Lung microvascular endothelial cell (primary cell): Measurements from ENCODE around the gene GPN1. TPM values are rescaled to one million over a fixed set of nuclear protein-coding genes. Genes with fewer than 3 reads are reported as not detected.
"Not testable (repeated sequence)": the region's sequence is repeated elsewhere in the genome, so short reads cannot be mapped to it uniquely, and the experiment has no call there.

Source experiments
- DNase-seq, 2 donors: peaks; one replicate each; pipeline versions ENCODE4 v3.0.0 to v3.0.0-alpha.2; 2010; ENCODE audit warnings: low read depth in 2 of 2
- total RNA-seq: library from RNA; depleted of rRNA; stranded (reverse); fragments of >200 nt; gene quantifications from 2 replicates; pipeline ENCODE4 v1.2.1, GENCODE V29; 2014

GPN1 gene
- total RNA-seq = 26.4 and 27.6 TPM in 2 replicates

DNA sequence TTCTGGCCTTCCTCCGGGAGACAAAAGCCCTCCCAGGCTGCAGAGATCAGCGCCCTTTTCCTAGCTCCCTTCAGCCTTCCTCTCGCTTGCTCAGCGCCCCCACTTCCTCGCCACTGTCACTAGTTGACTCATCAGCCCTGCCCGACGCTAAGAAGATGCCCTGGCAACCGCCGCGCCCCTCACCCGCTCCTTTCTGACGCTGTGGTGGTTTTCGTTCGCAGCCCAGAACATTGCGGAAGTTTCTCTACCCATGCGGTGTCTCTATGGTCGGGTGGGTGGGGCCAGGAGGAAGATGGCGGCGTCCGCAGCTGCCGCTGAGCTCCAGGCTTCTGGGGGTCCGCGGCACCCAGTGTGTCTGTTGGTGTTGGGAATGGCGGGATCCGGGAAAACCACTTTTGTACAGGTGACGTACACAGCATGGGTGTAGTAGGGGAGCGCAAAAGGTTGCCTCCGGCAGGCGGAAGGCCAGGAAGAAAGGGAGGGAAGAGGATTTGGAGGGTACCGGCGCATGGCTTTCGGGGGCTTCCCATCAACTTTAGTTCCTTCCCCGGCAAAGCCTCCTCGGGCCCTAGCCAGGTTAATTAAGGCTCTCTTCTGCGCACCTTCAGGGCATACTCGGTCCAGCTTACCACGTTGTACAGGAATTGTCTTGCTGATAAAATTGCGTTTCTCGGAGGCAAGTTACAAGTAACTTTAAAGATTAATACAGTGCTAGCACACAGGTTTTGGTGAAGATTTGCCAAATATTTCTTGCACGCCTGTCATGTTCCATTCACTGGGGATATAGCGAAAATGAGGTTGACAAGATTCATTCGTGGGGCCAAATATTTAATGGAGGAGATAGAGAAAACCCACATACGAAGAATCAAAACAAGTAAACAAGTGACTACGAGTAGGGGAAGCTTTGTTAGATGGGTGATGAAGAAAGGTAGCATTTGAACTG is at the start of gene GPN1, which contains the start of gene CCDC121:
Gene GPN1, plus strand, starts transcription at position 284 of the 943 bp plus-strand sequence. Its CDS starts 9 bp downstream, at position 293.
Gene CCDC121, minus strand, starts transcription at position 246 of the 943 bp plus-strand sequence. CDS start 1,213 bp downstream, outside the sequence.
- peak; percentile 85 to 94 for DNase-seq

- DNase-seq = no peak
Measured at GRCh38 chr2:27581417-27582128, 47.3 kb upstream of the GPN1 start.

DNA sequence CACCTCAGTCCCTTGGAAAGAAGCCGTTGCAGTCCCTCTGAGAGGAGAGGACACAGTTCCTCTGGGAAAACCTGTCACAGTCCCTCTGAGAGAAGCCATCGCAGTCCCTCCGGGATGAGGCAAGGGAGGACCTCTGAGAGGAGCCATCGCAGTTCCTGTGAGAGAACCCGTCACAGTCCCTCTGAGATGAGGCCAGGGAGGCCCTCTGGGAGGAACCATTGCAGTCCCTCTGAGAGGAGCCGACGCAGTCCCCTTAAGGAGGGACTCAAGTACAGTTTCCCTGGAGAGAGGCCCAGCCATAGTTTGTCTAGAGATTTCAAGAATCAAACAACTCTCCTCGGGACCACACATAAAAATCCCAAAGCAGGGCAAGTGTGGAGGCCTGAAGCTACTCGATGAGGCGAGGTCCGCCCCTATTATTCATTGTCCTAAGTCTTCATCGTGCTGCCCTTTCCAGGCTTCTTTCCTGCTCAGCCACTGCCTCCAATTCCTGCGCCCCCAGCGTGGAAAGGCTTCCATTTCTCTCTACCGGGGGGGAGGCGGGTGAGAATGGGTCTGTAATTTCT is 46.6 kb upstream of the GPN1 start:
- peak in 1 of 2 donors; percentile 4 for DNase-seq

GRCh38 chr2:27582695-27583389 is 46.0 kb upstream of the GPN1 start, which contains the start of gene ZNF512:
Gene ZNF512 (plus strand): TSS chr2:27583042. CDS start chr2:27583113, 71 bp downstream.
- peak; percentile 84 to 88 for DNase-seq

- DNase-seq = peak; percentile 34 to 38
Measured at GRCh38 chr2:27583390-27583915, 45.4 kb upstream of the GPN1 start.

GRCh38 chr2:27584597-27584996 is 44.3 kb upstream of the GPN1 start:
- DNase-seq = no peak

DNA sequence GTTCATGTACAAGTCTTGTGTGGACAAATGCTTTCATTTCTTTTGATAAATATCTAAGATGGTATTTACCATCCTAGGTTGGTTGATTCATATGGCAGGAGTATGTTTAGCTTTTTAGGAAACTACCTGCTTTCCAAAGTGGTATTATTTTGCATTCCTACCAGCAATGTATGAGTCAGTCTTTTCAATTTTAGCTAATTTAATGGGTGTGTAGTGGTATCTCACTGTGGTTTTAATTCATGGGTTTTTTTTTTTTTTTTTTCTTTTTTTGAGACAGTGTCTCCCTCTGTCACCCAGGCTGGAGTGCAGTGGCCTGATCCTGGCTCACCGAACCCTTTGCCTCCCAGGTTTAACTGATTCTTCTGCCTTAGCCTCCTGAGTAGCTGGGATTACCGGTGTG is 41.8 kb upstream of the GPN1 start:
- DNase-seq = no peak

GRCh38 chr2:27588308-27588707 is 40.5 kb upstream of the GPN1 start:
- DNase-seq = no peak

GRCh38 chr2:27591745-27592144 is 37.1 kb upstream of the GPN1 start:
- DNase-seq = no peak

- no peak for DNase-seq
Measured at GRCh38 chr2:27593240-27593639, 35.6 kb upstream of the GPN1 start.

GRCh38 chr2:27594020-27594703 is 34.7 kb upstream of the GPN1 start:
- DNase-seq = not testable (repeated sequence)

- not testable (repeated sequence) for DNase-seq
Measured at GRCh38 chr2:27595412-27595811, 33.4 kb upstream of the GPN1 start.

- peak in 1 of 2 donors; percentile 25 for DNase-seq
Measured at GRCh38 chr2:27596627-27597026, 32.2 kb upstream of the GPN1 start.

- no peak for DNase-seq
Measured at GRCh38 chr2:27606611-27607010, 22.2 kb upstream of the GPN1 start.

DNA sequence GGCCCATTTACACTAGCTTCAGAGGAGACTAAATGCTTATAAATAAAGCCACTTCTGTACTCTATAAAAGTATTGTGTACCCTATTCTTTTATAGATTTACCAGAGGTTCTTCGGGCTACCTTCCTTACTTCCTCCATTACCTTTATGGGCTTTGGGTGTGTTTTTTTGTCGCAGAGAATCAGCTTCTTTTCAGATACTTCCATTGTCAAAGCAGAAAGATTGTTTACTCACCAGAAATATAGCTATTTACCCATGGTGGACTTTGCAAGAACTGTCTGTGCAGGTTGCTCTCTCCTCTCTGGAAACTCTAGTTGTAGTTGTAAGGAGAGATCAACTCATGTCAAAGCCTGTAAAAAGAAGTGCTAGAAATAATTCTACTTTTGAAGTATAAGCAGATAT is 14.9 kb upstream of the GPN1 start:
- DNase-seq = no peak

DNA sequence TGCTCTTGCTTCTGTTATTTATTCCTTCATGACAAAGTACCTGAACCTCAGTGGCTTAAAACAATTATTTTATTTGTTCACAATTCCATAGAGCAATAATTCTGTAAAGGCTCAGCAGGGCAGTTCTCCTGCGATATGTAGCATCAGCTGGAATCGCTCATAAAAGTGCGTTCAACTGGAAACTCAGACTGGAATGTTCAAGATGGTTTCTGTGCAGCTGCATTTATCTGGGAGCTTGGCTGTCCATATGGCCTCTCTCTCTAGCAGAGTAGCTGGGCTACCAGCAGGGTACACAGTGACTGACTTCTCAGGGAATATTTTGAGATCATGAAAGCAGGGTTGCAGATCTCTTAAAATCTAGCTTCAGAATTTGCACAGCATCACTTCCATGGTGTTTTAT is 13.5 kb upstream of the GPN1 start:
- DNase-seq = no peak

- DNase-seq = peak in 1 of 2 donors; percentile 33
Measured at GRCh38 chr2:27621524-27621923, 7.3 kb upstream of the GPN1 start.

DNA sequence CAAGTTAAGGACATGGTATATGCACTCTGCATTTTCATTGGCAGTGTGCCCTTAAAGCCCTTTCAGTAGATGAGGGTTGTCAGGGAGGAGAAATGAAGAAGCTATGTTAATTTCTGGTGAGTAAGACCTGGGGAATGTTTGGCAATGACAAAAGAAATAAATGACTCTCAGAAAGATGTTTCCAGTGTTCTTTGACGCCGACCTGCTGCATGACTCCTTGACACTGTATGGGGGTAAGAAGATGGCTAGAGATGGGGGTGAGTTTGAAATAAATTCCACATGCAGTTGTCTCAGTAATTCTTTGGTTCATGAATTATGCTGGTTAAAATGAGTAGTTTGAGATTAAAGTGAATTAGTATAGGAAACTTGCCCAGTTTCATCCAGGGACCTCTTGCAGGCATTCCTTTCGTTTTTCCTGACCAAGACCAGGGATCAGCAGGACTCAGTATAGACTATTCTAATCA is 5.9 kb upstream of the GPN1 start:
- DNase-seq = peak in 1 of 2 donors; percentile 76

GRCh38 chr2:27624943-27625342 is 3.9 kb upstream of the GPN1 start:
- DNase-seq = no peak

GRCh38 chr2:27626323-27626722 is 2.5 kb upstream of the GPN1 start:
- DNase-seq = not testable (repeated sequence)
